ENCODE measurements around the gene MSANTD3. TPM values are rescaled to one million over a fixed set of nuclear protein-coding genes. Genes with fewer than 3 reads are reported as not detected.
"Not testable (repeated sequence)": the region's sequence is repeated elsewhere in the genome, so short reads cannot be mapped to it uniquely, and the experiment has no call there.

Gene MSANTD3
- total and polyA plus RNA-seq, 9 of the 15 experiments (the other 6 are each of a cell fraction or from before 2014, with no cell fraction given): 9.4 to 28.7 (median 22.3) TPM

GRCh38 chr9:100440071-100440470 lies 13.1 kb downstream of the MSANTD3 start:
- H3K4me1 ChIP-seq (replicated peaks in 1 of 2; ENCODE audit: control insufficient read depth in 2 of 2, insufficient read depth in 2 of 2, low read length in 2 of 2): peaks cover 0 to 5% of the 10 kb centered on the region in 2 experiments; a peak in 1 of 5 replicates
- no peak overlapping the region for H2AFZ ChIP-seq (ENCODE audit: low read depth, low read length)
- POLR2A ChIA-PET: no interaction called here
- no peak overlapping the region for H3K9ac ChIP-seq (ENCODE audit: insufficient read depth in 1 of 2, low read depth in 2 of 2, low read length in 2 of 2)
- peak; percentile 60 for TF ChIP-seq CEBPB (tag; IDR thresholded peaks at IDR 0.05)
- TF ChIP-seq ZNF316 (IDR thresholded peaks at IDR 0.05): peak; percentile 16; the same call in 1 of the 2 replicates
- TF ChIP-seq ZNF184 (CRISPR knock-in tag; IDR thresholded peaks at IDR 0.05): no peak
- TF ChIP-seq CBX2 (IDR thresholded peaks at IDR 0.05; ENCODE audit: insufficient read depth, low read length, poor library complexity, severe bottlenecking): no peak
- no peak for ATAC-seq
- no peak overlapping the region for H3K4me3 ChIP-seq
- H3K9me3 ChIP-seq (replicated peaks; ENCODE audit: control insufficient read depth, insufficient read depth, low read depth, low read length): no peaks in the 10 kb centered on the region
- no peak overlapping the region for H3K27ac ChIP-seq (ENCODE audit: extremely low read depth, low read depth, low read length)
- H4K20me1 ChIP-seq (replicated peaks; ENCODE audit: control insufficient read depth, insufficient read depth, low read length): no peaks in the 10 kb centered on the region
- no peak for DNase-seq (ENCODE audit: extremely low read depth in 1 of 4, low spot score in 3 of 4)
- no peaks in the 10 kb centered on the region for H3K27me3 ChIP-seq (ENCODE audit: control insufficient read depth in 2 of 2, insufficient read depth in 2 of 2, low read length in 2 of 2)
- intact Hi-C loops (cut with micrococcal nuclease): no loop called here
- in situ Hi-C loops (cut with MboI): no loop called here
- BruUV-seq (replicated peaks): no TSS peak
- no peak overlapping the region for H3K4me2 ChIP-seq (ENCODE audit: insufficient read depth, low read length)
- WGBS (ENCODE audit: insufficient coverage, low coverage, missing lambda C conversion rate): 83% methylated on average over 3 of the region's 3 CpGs
- FAIRE-seq: no peak
- CTCF ChIA-PET (ENCODE audit: low intra/inter-chr PET ratio): no interaction called here
- no peaks in the 10 kb centered on the region for H3K9me1 ChIP-seq (ENCODE audit: control insufficient read depth, insufficient read depth, low read length)
- peaks cover 32% of the 10 kb centered on the region for H3K79me2 ChIP-seq (ENCODE audit: control insufficient read depth, insufficient read depth, low read length)
- H3K36me3 ChIP-seq (ENCODE audit: control insufficient read depth, insufficient read depth, low read length): peaks cover 23% of the 10 kb centered on the region; the same call in 2 of the 3 replicates

GRCh38 chr9:100440487-100440886 lies 13.5 kb downstream of the MSANTD3 start:
- H3K9me1 ChIP-seq (ENCODE audit: control insufficient read depth, insufficient read depth, low read length); BruUV-seq (replicated peaks); H3K9ac ChIP-seq (ENCODE audit: insufficient read depth in 1 of 2, low read depth in 2 of 2, low read length in 2 of 2); H3K4me3 ChIP-seq; H3K27ac ChIP-seq (ENCODE audit: extremely low read depth, low read depth, low read length); H3K4me2 ChIP-seq (ENCODE audit: insufficient read depth, low read length); H3K4me1 ChIP-seq (replicated peaks in 1 of 2; ENCODE audit: control insufficient read depth in 2 of 2, insufficient read depth in 2 of 2, low read length in 2 of 2); CTCF ChIA-PET (ENCODE audit: low intra/inter-chr PET ratio); H2AFZ ChIP-seq (ENCODE audit: low read depth, low read length); FAIRE-seq; intact Hi-C loops (cut with micrococcal nuclease); H3K9me3 ChIP-seq (replicated peaks; ENCODE audit: control insufficient read depth, insufficient read depth, low read depth, low read length); ATAC-seq; in situ Hi-C loops (cut with MboI); H3K27me3 ChIP-seq (ENCODE audit: control insufficient read depth in 2 of 2, insufficient read depth in 2 of 2, low read length in 2 of 2); H4K20me1 ChIP-seq (replicated peaks; ENCODE audit: control insufficient read depth, insufficient read depth, low read length); POLR2A ChIA-PET; DNase-seq (ENCODE audit: extremely low read depth in 1 of 4, low spot score in 3 of 4): not testable (repeated sequence)
- Histone ChIP-seq H3K79me2 (ENCODE audit: control insufficient read depth, insufficient read depth, low read length) (peaks cover 32% of the 10 kb centered on the region), H3K36me3 (ENCODE audit: control insufficient read depth, insufficient read depth, low read length) (peaks cover 25% of the 10 kb centered on the region; the same call in 2 of the 3 replicates)
- WGBS (ENCODE audit: insufficient coverage, low coverage, missing lambda C conversion rate): 77% methylated on average over 4 of the region's 5 CpGs

Data from K562 (cell line).